Activated naive CD8-positive, alpha-beta T cell treated with anti-CD3 and anti-CD28 coated beads, Interleukin-2, amount 50 U/mL, for 16 hours (primary cell): ENCODE measurements around the gene PPP1R15A.
A peak's percentile ranks its signal among the peaks of the same experiment; 100 is the strongest.
"Not testable (repeated sequence)": the region's sequence is repeated elsewhere in the genome, so short reads cannot be mapped to it uniquely, and the experiment has no call there.

Source experiments
- DNase-seq: peaks from one replicate; pipeline ENCODE4 v3.0.0-alpha.2; 2020; ENCODE audit warnings: low read depth, low spot score

The PPP1R15A gene

GRCh38 chr19:48881741-48882657 is 9.8 kb downstream of the PPP1R15A start:
- DNase-seq = no peak

- DNase-seq = no peak
Measured at GRCh38 chr19:48883726-48884125, 11.5 kb downstream of the PPP1R15A start.

GRCh38 chr19:48887861-48888612 is 15.8 kb downstream of the PPP1R15A start:
- DNase-seq = no peak

GRCh38 chr19:48889496-48889895 is 17.3 kb downstream of the PPP1R15A start:
- not testable (repeated sequence) for DNase-seq

GRCh38 chr19:48890551-48890950 is 18.3 kb downstream of the PPP1R15A start:
- no peak for DNase-seq

- no peak for DNase-seq
Measured at GRCh38 chr19:48895226-48895625, 23.0 kb downstream of the PPP1R15A start.

GRCh38 chr19:48896191-48896720 is 24.0 kb downstream of the PPP1R15A start:
- DNase-seq = no peak

GRCh38 chr19:48897181-48897580 is 25.0 kb downstream of the PPP1R15A start:
- DNase-seq = no peak

GRCh38 chr19:48899386-48899749 is 27.1 kb downstream of the PPP1R15A start:
- not testable (repeated sequence) for DNase-seq

- peak; percentile 99 for DNase-seq
Measured at GRCh38 chr19:48899781-48900476, 27.7 kb downstream of the PPP1R15A start, which contains the start of gene NUCB1. Gene NUCB1 (plus strand): TSS chr19:48900312. CDS start chr19:48900797, 485 bp downstream.

GRCh38 chr19:48900477-48901406 is 28.5 kb downstream of the PPP1R15A start:
- DNase-seq = no peak

- not testable (repeated sequence) for DNase-seq
Measured at GRCh38 chr19:48902291-48902690, 30.1 kb downstream of the PPP1R15A start.

GRCh38 chr19:48903788-48904187 is 31.6 kb downstream of the PPP1R15A start:
- DNase-seq = not testable (repeated sequence)

- no peak for DNase-seq
Measured at GRCh38 chr19:48905664-48906063, 33.4 kb downstream of the PPP1R15A start.

- no peak for DNase-seq
Measured at GRCh38 chr19:48906324-48906723, 34.1 kb downstream of the PPP1R15A start.

GRCh38 chr19:48907671-48908070 is 35.5 kb downstream of the PPP1R15A start:
- no peak for DNase-seq

- DNase-seq = not testable (repeated sequence)
Measured at GRCh38 chr19:48909424-48910077, 37.3 kb downstream of the PPP1R15A start.

GRCh38 chr19:48910803-48911202 is 38.6 kb downstream of the PPP1R15A start:
- DNase-seq = no peak

GRCh38 chr19:48913114-48913889 is 41.1 kb downstream of the PPP1R15A start:
- DNase-seq = no peak
